Spleen (tissue), 11 donors: ENCODE data around the gene UGT1A5. TPM values are rescaled to one million over a fixed set of nuclear protein-coding genes. Genes with fewer than 3 reads are reported as not detected.

Experiments
- DNase-seq: peaks from one replicate; pipeline ENCODE4 v3.0.0-alpha.2; 2020
- H3K27ac ChIP-seq, 8 donors: fragments of 200-600 bp; sonication (generic) in 7 of 8; 1 replicate in 4 of 8; 2 replicates in 4 of 8; pipeline versions ENCODE4 v1.5.0 to v1.8.0; 2016 to 2021; ENCODE audit warnings: inconsistent platforms in 4 of 8, mild to moderate bottlenecking in 4 of 8, moderate library complexity in 1 of 8
- H3K27me3 ChIP-seq, 7 donors: fragments of 200-600 bp; sonication (generic) in 6 of 7; replicated peaks in 1 of 7; 1 replicate in 4 of 7; 2 replicates in 3 of 7; pipeline versions ENCODE4 v1.5.0 to v1.8.0; 2016 to 2021; ENCODE audit warnings: inconsistent platforms in 3 of 7, mild to moderate bottlenecking in 1 of 7
- H3K36me3 ChIP-seq, 6 donors: fragments of 200-600 bp; sonication (generic) in 5 of 6; 1 replicate in 4 of 6; 2 replicates in 2 of 6; pipeline versions ENCODE4 v1.5.0 to v1.8.0; 2016 to 2021; ENCODE audit warnings: inconsistent platforms in 2 of 6
- H3K4me1 ChIP-seq, 6 donors: fragments of 200-600 bp; sonication (generic) in 5 of 6; 1 replicate in 3 of 6; 2 replicates in 3 of 6; pipeline versions ENCODE4 v1.5.0 to v1.8.0; 2016 to 2021; ENCODE audit warnings: inconsistent platforms in 3 of 6
- H3K4me3 ChIP-seq, 8 donors: fragments of 200-600 bp; sonication (generic) in 7 of 8; 1 replicate in 4 of 8; 2 replicates in 4 of 8; pipeline versions ENCODE4 v1.5.0 to v1.8.0; 2016 to 2021; ENCODE audit warnings: inconsistent platforms in 4 of 8, mild to moderate bottlenecking in 4 of 8, moderate library complexity in 2 of 8
- H3K9me3 ChIP-seq, 8 donors: fragments of 200-600 bp; sonication (generic) in 7 of 8; 1 replicate in 4 of 8; 2 replicates in 4 of 8; pipeline versions ENCODE4 v1.5.0 to v1.8.0; 2016 to 2021; ENCODE audit warnings: inconsistent platforms in 4 of 8
- POLR2A ChIP-seq, 3 donors: fragments of 450-650 bp; IDR thresholded peaks; one replicate each; pipeline ENCODE4 v1.5.1; 2017; ENCODE audit warnings: antibody characterized with exemption in 3 of 3, mild to moderate bottlenecking in 1 of 3
- POLR2AphosphoS5 ChIP-seq, 3 donors: sonication (generic); formaldehyde crosslinking; IDR thresholded peaks; one replicate each; pipeline ENCODE4 v1.5.1; 2017; ENCODE audit warnings: antibody characterized with exemption in 3 of 3
- WGBS, 5 donors: extraction: QIAGEN DNeasy Blood & Tissue Kit in 3 of 5; methylation state at CpG; one replicate each; pipeline versions ENCODE4 v1.1.5 to v1.1.7; 2013 to 2018; 5-methylcytosine and 5-hydroxymethylcytosine counted together
- intact Hi-C: fragments of 100-400 bp; cut with DNase I; formaldehyde crosslinking; loops from one replicate; pipeline ENCODE4 v1.15.0; 2023; ENCODE audit warnings: low total_unique reads
- polyA plus RNA-seq, 3 donors: library from polyadenylated mRNA; stranded (reverse); fragments of 200-250 nt; gene quantifications; one replicate each; pipeline ENCODE4 v1.2.1, GENCODE V29; 2013
- total RNA-seq, 7 donors: library from RNA; depleted of rRNA in 3 of 7; stranded (reverse); fragments of >200 nt in 3 of 7; fragmentation: NEBNext Ultra II Directional in 4 of 7; extraction: Animal tissue kit (Norgen Biotek cat#: 25700) in 4 of 7; gene quantifications; one replicate each; pipeline versions ENCODE4 v1.1.0 to v1.2.1, GENCODE V29; 2016 to 2021
- TF ChIP-seq, protein P1 (sequence below), 11 experiments: fragments of 200-600 bp in 7 of 11; fragments of 450-650 bp in 4 of 11; sonication (generic) in 4 of 11; IDR thresholded peaks in 8 of 11; conservative IDR thresholded peaks in 3 of 11; 1 replicate in 7 of 11; 2 replicates in 4 of 11; pipeline versions ENCODE4 v1.4.0 to v1.8.0; 2016 to 2021; ENCODE audit warnings: antibody characterized with exemption in 11 of 11, inconsistent platforms in 4 of 11, mild to moderate bottlenecking in 1 of 11
- donor health status: healthy with polysubstance abuse.
- donor health status: DM: no; HTN: no; CAD: no; lungs with moderate emphysema.
- donor health status: DM: no; HTN: no; CAD: no.
- donor health status: Bipolar disorder and iron deficiency.
- donor health status: healthy.
- donor health status: DM: no; HTN: no; CAD: no.
- donor health status: DM: yes; HTN: yes; CAD: no.

The UGT1A5 gene
- total and polyA plus RNA-seq, 10 donors: not detected

DNA sequence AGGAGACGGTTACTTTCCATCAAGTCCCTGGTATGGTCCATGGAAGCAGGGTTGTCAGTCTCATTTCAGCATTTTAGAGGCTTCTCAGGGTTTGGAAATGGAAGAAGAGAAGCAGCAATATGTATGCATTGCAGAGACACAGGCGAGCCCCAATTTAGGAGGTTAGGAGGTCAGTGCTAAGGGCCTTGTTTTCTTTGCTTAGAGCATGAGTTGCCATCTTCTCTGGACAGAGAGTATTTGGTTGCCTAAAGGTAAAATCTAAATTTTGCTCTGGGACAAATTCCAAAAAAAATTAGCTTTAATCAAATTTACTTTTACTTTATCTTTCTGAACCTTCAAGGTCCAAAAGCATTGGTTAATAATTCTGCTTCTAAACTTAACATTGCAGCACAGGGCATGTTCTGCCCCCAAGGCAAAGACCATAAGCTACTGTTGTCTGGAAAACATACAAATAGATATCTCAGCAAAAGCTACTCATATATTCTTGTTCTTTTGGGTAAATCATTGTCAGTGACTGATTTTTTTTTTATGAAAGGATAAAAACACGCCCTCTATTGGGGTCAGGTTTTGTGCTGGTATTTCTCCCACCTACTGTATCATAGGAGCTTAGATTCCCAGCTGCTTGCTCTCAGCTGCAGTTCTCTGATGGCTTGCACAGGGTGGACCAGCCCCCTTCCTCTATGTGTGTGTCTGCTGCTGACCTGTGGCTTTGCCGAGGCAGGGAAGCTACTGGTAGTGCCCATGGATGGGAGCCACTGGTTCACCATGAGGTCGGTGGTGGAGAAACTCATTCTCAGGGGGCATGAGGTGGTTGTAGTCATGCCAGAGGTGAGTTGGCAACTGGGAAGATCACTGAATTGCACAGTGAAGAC lies 41.2 kb upstream of the UGT1A5 start, which contains the start of gene UGT1A9:
Gene UGT1A9 (plus strand): TSS at position 609 of the 872 bp plus-strand sequence. CDS start 37 bp downstream, at position 646.
- no peaks in the 10 kb centered on the region for H3K4me1 ChIP-seq
- no peak within 1 kb of the TSS for H3K27ac ChIP-seq
- intact Hi-C loops: no loop called here
- H3K9me3 ChIP-seq: no peaks in the 10 kb centered on the region
- WGBS, 5 donors: 76 to 90% (median 87%) methylated on average over 4 to 5 of the region's 5 CpGs
- no peak for DNase-seq
- H3K27me3 ChIP-seq: peaks cover 0 to 8% (median 0%) of the 10 kb centered on the region in 7 donors
- H3K4me3 ChIP-seq: no peak within 1 kb of the TSS
- no peaks in the 10 kb centered on the region for H3K36me3 ChIP-seq
- no peak for TF ChIP-seq POLR2A (IDR thresholded peaks at IDR 0.05)
- TF ChIP-seq, protein P1, sequence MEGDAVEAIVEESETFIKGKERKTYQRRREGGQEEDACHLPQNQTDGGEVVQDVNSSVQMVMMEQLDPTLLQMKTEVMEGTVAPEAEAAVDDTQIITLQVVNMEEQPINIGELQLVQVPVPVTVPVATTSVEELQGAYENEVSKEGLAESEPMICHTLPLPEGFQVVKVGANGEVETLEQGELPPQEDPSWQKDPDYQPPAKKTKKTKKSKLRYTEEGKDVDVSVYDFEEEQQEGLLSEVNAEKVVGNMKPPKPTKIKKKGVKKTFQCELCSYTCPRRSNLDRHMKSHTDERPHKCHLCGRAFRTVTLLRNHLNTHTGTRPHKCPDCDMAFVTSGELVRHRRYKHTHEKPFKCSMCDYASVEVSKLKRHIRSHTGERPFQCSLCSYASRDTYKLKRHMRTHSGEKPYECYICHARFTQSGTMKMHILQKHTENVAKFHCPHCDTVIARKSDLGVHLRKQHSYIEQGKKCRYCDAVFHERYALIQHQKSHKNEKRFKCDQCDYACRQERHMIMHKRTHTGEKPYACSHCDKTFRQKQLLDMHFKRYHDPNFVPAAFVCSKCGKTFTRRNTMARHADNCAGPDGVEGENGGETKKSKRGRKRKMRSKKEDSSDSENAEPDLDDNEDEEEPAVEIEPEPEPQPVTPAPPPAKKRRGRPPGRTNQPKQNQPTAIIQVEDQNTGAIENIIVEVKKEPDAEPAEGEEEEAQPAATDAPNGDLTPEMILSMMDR (IDR thresholded peaks at IDR 0.05 in 8 of 11, conservative IDR thresholded peaks at IDR 0.05 in 3 of 11): no peak
- TF ChIP-seq POLR2AphosphoS5 (IDR thresholded peaks at IDR 0.05): no peak

DNA sequence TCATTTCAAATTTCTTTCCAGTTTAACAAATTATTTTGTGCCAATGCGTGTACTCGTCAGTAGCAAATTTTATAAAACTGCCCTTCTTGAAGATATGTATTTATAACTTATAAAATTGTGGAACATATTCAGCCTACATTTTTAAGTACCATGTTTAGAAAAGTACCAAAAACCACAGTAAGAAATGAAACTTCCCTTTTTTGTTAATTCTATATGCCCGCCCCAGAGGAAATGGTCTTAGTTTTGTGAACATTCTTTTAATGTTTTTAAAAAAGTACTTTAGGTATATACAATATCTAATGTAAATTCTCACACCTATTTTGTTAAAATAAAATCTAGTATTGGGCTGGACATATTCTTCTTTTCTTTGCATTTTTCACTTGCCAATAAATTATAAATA lies 39.8 kb upstream of the UGT1A5 start:
- intact Hi-C loops: no loop called here
- no peak overlapping the region for H3K4me3 ChIP-seq
- no peak for TF ChIP-seq POLR2A (IDR thresholded peaks at IDR 0.05)
- TF ChIP-seq, protein P1 (IDR thresholded peaks at IDR 0.05 in 8 of 11, conservative IDR thresholded peaks at IDR 0.05 in 3 of 11): no peak
- TF ChIP-seq POLR2AphosphoS5 (IDR thresholded peaks at IDR 0.05): no peak
- peaks cover 0 to 8% (median 0%) of the 10 kb centered on the region in 7 donors for H3K27me3 ChIP-seq
- no peak for DNase-seq
- H3K27ac ChIP-seq: no peak overlapping the region
- 51 to 73% (median 59%) methylated on average over 3 of the region's 3 CpGs for WGBS, 5 donors
- no peaks in the 10 kb centered on the region for H3K36me3 ChIP-seq
- no peaks in the 10 kb centered on the region for H3K9me3 ChIP-seq
- no peaks in the 10 kb centered on the region for H3K4me1 ChIP-seq

DNA sequence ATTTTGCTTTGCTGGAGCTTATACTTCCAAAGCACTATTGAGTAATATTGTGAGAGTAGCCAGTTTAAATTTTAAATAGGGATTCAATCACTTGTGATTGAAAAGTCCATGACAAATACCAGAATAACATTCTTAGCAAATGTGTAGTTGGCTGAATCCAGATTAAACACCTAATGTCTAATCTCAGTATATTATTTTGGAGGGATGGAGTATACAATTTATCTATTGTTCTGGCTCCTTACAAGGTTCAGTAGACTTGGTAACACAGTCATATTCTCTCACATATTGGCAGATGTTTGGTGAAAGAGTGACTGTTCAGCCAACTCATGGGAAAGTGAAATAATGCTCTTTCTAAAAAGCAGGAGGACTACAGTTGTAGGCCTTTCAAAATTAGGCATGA lies 38.8 kb upstream of the UGT1A5 start:
- DNase-seq: no peak
- peaks cover 0 to 8% (median 0%) of the 10 kb centered on the region in 7 donors for H3K27me3 ChIP-seq
- TF ChIP-seq, protein P1 (IDR thresholded peaks at IDR 0.05 in 8 of 11, conservative IDR thresholded peaks at IDR 0.05 in 3 of 11): no peak
- TF ChIP-seq POLR2AphosphoS5 (IDR thresholded peaks at IDR 0.05) (no peak), POLR2A (IDR thresholded peaks at IDR 0.05) (no peak)
- H3K4me3 ChIP-seq: no peak overlapping the region
- no peaks in the 10 kb centered on the region for H3K4me1 ChIP-seq
- intact Hi-C loops: no loop called here
- H3K36me3 ChIP-seq: no peaks in the 10 kb centered on the region
- no peaks in the 10 kb centered on the region for H3K9me3 ChIP-seq
- H3K27ac ChIP-seq: no peak overlapping the region

DNA sequence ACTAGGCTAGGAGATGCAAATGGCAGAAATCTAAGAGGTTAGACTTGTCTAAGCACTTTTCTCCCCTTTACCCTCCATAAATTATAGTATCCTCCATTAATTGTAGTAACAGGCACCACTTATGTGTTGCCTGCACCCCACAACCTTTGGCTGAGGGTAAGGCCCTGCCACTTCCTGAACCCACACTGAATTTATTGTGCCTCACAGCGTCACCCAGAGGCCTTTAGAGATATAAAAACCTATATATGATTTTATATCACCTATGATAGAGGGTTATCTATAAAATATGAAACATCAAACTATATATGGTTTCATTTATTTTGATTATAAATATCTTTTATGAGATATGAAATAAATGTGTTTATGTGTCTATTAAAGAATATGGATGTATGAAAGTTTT lies 38.4 kb upstream of the UGT1A5 start:
- no peak for TF ChIP-seq POLR2AphosphoS5 (IDR thresholded peaks at IDR 0.05)
- no peak for TF ChIP-seq POLR2A (IDR thresholded peaks at IDR 0.05)
- TF ChIP-seq, protein P1 (IDR thresholded peaks at IDR 0.05 in 8 of 11, conservative IDR thresholded peaks at IDR 0.05 in 3 of 11): no peak
- Histone ChIP-seq H3K27ac (no peak overlapping the region), H3K4me1 (no peaks in the 10 kb centered on the region), H3K4me3 (no peak overlapping the region), H3K9me3 (no peaks in the 10 kb centered on the region), H3K36me3 (no peaks in the 10 kb centered on the region), H3K27me3 (peaks cover 0 to 10% (median 0%) of the 10 kb centered on the region in 7 donors)
- no peak for DNase-seq
- 55 to 73% (median 67%) methylated on average over 1 of the region's 1 CpG for WGBS, 5 donors
- intact Hi-C loops: no loop called here
